PC-3 (cell line): ENCODE measurements around the gene BLZF1. TPM values are rescaled to one million over a fixed set of nuclear protein-coding genes. Genes with fewer than 3 reads are reported as not detected.

Experiments used
- ATAC-seq: fragments of 200-7000 bp; cut with Tn5 transposase; 2 replicates; pipeline ENCODE4 v1.9.1; 2020; ENCODE audit warnings: mild to moderate bottlenecking, moderate library complexity
- BruUV-seq: library from RNA; stranded (reverse); fragments of 400-500 nt; replicated peaks from 2 replicates; lab custom pipeline; 2021; lab: Mats Ljungman, UMichigan
- CTCF ChIA-PET: fragments of 300-600 bp; sonication (Branson Sonifier 250); formaldehyde crosslinking; loops from one replicate; lab custom pipeline; 2022; ENCODE audit warnings: antibody characterized with exemption; lab: Charles Lee
- POLR2A ChIA-PET: fragments of 300-600 bp; sonication (Branson Sonifier 250); formaldehyde crosslinking; loops from one replicate; lab custom pipeline; 2022; ENCODE audit warnings: antibody characterized with exemption; ENCODE audit not compliant: unreplicated experiment; lab: Charles Lee
- DNase-seq: peaks from one replicate; pipeline ENCODE4 v3.0.0-alpha.2; 2015
- H2AFZ ChIP-seq: fragments of 300-600 bp; sonication (generic); 2 replicates; pipeline ENCODE4 v1.6.0; 2016; ENCODE audit warnings: antibody characterized with exemption, low read length
- H3F3A ChIP-seq: fragments of 300-600 bp; sonication (generic); one replicate; pipeline ENCODE4 v1.6.0; 2017; ENCODE audit warnings: antibody characterized with exemption, low read length, control low read depth, mild to moderate bottlenecking; ENCODE audit not compliant: unreplicated experiment
- H3K27ac ChIP-seq: fragments of 300-600 bp; sonication (generic); 2 replicates; pipeline ENCODE4 v1.5.1; 2016; ENCODE audit warnings: mild to moderate bottlenecking, low read length
- H3K27me3 ChIP-seq: fragments of 300-600 bp; sonication (generic); 2 replicates; pipeline ENCODE4 v1.6.1; 2016; ENCODE audit warnings: low read length, mixed read lengths
- H3K36me3 ChIP-seq: fragments of 300-600 bp; sonication (generic); 2 replicates; pipeline ENCODE4 v1.6.1; 2016; ENCODE audit warnings: low read depth, mixed run types, low read length, mixed read lengths
- H3K4me1 ChIP-seq: fragments of 300-600 bp; sonication (generic); 2 replicates; pipeline ENCODE4 v1.5.1; 2016; ENCODE audit warnings: low read length; ENCODE audit not compliant: insufficient read depth
- H3K4me2 ChIP-seq: fragments of 300-600 bp; sonication (generic); 2 replicates; pipeline ENCODE4 v1.6.0; 2016; ENCODE audit warnings: low read length
- H3K4me3 ChIP-seq: fragments of 300-600 bp; sonication (generic); 2 replicates; pipeline ENCODE4 v1.5.1; 2016; ENCODE audit warnings: mild to moderate bottlenecking, low read length, mixed read lengths
- H3K79me2 ChIP-seq: fragments of 300-600 bp; sonication (generic); 2 replicates; pipeline ENCODE4 v1.6.1; 2017; ENCODE audit warnings: low read length, mixed read lengths
- H3K9ac ChIP-seq: fragments of 300-600 bp; sonication (generic); 2 replicates; pipeline ENCODE4 v1.6.0; 2016; ENCODE audit warnings: mild to moderate bottlenecking, low read length
- H3K9me2 ChIP-seq: fragments of 300-600 bp; sonication (generic); replicated peaks from 2 replicates; pipeline ENCODE4 v1.6.1; 2016; ENCODE audit warnings: mixed run types, low read length, mixed read lengths
- H3K9me3 ChIP-seq: fragments of 300-600 bp; sonication (generic); 2 replicates; pipeline ENCODE4 v1.6.1; 2016; ENCODE audit warnings: low read length, mixed read lengths
- H4K20me1 ChIP-seq: fragments of 300-600 bp; sonication (generic); 2 replicates; pipeline ENCODE4 v1.6.1; 2016; ENCODE audit warnings: low read length, mixed read lengths
- EZH2 ChIP-seq: fragments of 300-600 bp; sonication (generic); IDR thresholded peaks from one replicate; pipeline ENCODE4 v1.6.1; 2017; ENCODE audit warnings: antibody characterized with exemption, mild to moderate bottlenecking, low read length; ENCODE audit not compliant: unreplicated experiment
- EZH2phosphoT487 ChIP-seq: fragments of 300-600 bp; sonication (generic); IDR thresholded peaks from 2 replicates; pipeline ENCODE4 v1.6.1; 2018; ENCODE audit warnings: mild to moderate bottlenecking, antibody characterized with exemption, low read length, borderline replicate concordance
- intact Hi-C: fragments of 100-400 bp; cut with micrococcal nuclease; formaldehyde crosslinking; loops from 2 replicates; pipeline ENCODE4 v1.9.0; 2023
- total RNA-seq: library from RNA; depleted of rRNA; stranded (reverse); fragments of >200 nt; gene quantifications from 2 replicates; pipeline ENCODE4 v1.2.3, GENCODE V29; 2014
- TF ChIP-seq, protein P1 (sequence below): fragments of 300-600 bp; sonication (generic); conservative IDR thresholded peaks from 2 replicates; pipeline ENCODE4 v1.5.1; 2017; ENCODE audit warnings: antibody characterized with exemption, low read depth, mild to moderate bottlenecking, low read length

BLZF1 gene
- total RNA-seq, 1 experiment from 2014 or later = 37.4 TPM

DNA sequence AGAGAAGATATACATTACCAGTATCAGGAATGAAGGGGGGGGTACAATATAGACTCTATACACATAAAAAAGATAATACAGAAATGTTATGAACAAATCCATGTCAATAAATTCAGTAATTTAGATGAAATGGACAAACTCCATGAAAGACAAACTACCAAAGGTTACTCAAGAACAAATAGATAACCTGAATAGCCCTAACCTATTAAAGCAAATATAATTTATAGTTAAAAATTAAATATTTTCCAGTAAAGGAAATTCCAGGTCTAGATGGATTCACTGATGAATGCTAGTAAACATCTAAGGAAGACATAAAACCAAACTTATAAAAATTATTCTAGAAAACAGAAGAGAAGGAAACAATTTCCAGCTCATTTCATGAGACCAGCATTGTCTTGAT, 13.2 kb downstream of the BLZF1 start:
- Histone ChIP-seq H3K9ac (no peak overlapping the region), H4K20me1 (no peaks in the 10 kb centered on the region), H3K9me3 (no peaks in the 10 kb centered on the region), H3F3A (no peaks in the 10 kb centered on the region), H2AFZ (no peak overlapping the region), H3K9me2 (no peaks in the 10 kb centered on the region), H3K4me1 (no peaks in the 10 kb centered on the region), H3K79me2 (no peaks in the 10 kb centered on the region), H3K36me3 (peaks cover 63% of the 10 kb centered on the region), H3K4me3 (no peak overlapping the region), H3K4me2 (no peak overlapping the region), H3K27me3 (no peaks in the 10 kb centered on the region), H3K27ac (no peak overlapping the region)
- no TSS peak for BruUV-seq
- POLR2A ChIA-PET = no interaction called here
- CTCF ChIA-PET = no interaction called here
- ATAC-seq (no peak), DNase-seq (no peak)
- intact Hi-C loops = loop anchor here (10.0 kb wide), 1 partner anchor 334 kb away; the partner anchor contains the start of gene SELL
- TF ChIP-seq, protein P1, sequence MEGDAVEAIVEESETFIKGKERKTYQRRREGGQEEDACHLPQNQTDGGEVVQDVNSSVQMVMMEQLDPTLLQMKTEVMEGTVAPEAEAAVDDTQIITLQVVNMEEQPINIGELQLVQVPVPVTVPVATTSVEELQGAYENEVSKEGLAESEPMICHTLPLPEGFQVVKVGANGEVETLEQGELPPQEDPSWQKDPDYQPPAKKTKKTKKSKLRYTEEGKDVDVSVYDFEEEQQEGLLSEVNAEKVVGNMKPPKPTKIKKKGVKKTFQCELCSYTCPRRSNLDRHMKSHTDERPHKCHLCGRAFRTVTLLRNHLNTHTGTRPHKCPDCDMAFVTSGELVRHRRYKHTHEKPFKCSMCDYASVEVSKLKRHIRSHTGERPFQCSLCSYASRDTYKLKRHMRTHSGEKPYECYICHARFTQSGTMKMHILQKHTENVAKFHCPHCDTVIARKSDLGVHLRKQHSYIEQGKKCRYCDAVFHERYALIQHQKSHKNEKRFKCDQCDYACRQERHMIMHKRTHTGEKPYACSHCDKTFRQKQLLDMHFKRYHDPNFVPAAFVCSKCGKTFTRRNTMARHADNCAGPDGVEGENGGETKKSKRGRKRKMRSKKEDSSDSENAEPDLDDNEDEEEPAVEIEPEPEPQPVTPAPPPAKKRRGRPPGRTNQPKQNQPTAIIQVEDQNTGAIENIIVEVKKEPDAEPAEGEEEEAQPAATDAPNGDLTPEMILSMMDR = no peak
- TF ChIP-seq EZH2phosphoT487 (no peak), EZH2 (no peak)

DNA sequence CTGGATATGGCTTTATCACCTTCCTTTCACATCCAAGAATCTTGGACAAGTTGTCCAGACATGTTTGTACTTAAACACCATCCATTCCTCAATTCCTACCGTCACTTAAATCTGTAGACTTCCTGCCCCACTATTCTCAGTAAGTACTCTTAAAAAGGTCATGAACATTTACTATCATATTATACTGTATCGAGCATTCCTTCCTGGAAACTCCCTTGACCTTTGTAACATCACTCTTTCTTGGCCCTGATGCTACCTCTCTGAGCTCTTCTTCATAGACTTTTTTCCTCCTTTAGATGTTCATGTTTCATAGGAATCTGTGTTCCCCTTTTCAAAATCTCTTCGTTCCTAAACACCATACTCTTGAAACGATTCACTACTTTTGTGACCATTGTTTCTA, 15.5 kb downstream of the BLZF1 start:
- no peak overlapping the region for H3K27ac ChIP-seq
- H3F3A ChIP-seq = no peaks in the 10 kb centered on the region

DNA sequence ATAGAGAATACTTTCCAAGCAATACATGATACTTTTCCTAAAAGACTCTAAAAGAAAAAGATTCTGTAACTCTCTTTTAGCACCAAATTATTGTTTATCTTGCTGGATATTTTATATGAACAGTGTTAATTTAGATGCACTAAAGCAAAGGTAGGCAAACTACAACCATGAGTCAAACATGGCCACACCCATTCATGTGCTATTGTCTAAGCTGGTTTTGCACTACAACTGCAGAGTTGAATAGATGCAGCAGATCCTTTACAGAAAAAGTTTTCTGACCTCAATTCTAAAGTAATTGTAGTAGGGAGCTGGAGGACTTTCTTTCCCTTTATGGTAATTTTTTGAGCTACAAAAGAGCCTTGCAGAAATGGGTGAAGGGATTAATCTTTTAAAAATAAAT, 19.4 kb downstream of the BLZF1 start:
- H3K27ac ChIP-seq = no peak overlapping the region
- no peaks in the 10 kb centered on the region for H4K20me1 ChIP-seq
- intact Hi-C loops = loop anchor here (10.0 kb wide), 1 partner anchor 327 kb away; the partner anchor contains the start of gene SELL
- no peak overlapping the region for H3K4me3 ChIP-seq
- no peak for TF ChIP-seq EZH2phosphoT487
- TF ChIP-seq EZH2 = no peak
- TF ChIP-seq, protein P1 = no peak
- no peaks in the 10 kb centered on the region for H3K79me2 ChIP-seq
- H3K36me3 ChIP-seq = peaks cover 61% of the 10 kb centered on the region
- H3K9me3 ChIP-seq = no peaks in the 10 kb centered on the region
- peak; percentile 38 for DNase-seq
- ChIA-PET POLR2A (no interaction called here), CTCF (no interaction called here)
- no peak overlapping the region for H2AFZ ChIP-seq
- 0 out of 2 replicates have a peak, but pooled peaks cover 8% of the 10 kb centered on the region for H3K4me1 ChIP-seq
- H3K9me2 ChIP-seq = no peaks in the 10 kb centered on the region
- no peaks in the 10 kb centered on the region for H3F3A ChIP-seq
- no TSS peak for BruUV-seq
- no peaks in the 10 kb centered on the region for H3K27me3 ChIP-seq
- ATAC-seq = peak; percentile 91
- H3K4me2 ChIP-seq = no peak overlapping the region
- H3K9ac ChIP-seq = no peak overlapping the region

More for the DNA sequence above, 15.5 kb downstream of the BLZF1 start:
- intact Hi-C loops = loop anchor here (10.0 kb wide), 1 partner anchor 331 kb away; the partner anchor contains the start of gene SELL
- Histone ChIP-seq H4K20me1 (no peaks in the 10 kb centered on the region), H3K4me1 (0 out of 2 replicates have a peak, but pooled peaks cover 8% of the 10 kb centered on the region), H3K9me3 (no peaks in the 10 kb centered on the region), H3K4me2 (no peak overlapping the region), H3K36me3 (peaks cover 56% of the 10 kb centered on the region), H3K79me2 (no peaks in the 10 kb centered on the region), H3K27me3 (no peaks in the 10 kb centered on the region), H3K9ac (no peak overlapping the region), H3K9me2 (no peaks in the 10 kb centered on the region), H3K4me3 (no peak overlapping the region), H2AFZ (no peak overlapping the region)
- ChIA-PET CTCF (no interaction called here), POLR2A (no interaction called here)
- ATAC-seq (no peak), DNase-seq (no peak)
- no TSS peak for BruUV-seq
- no peak for TF ChIP-seq EZH2phosphoT487
- TF ChIP-seq EZH2 = no peak
- TF ChIP-seq, protein P1 = no peak
